ENCODE measurements around the gene ALDH1A1. TPM values are rescaled to one million over a fixed set of nuclear protein-coding genes. Genes with fewer than 3 reads are reported as not detected.

Gene ALDH1A1
- total RNA-seq, 1 experiment from 2014 or later = 8.8 TPM

GRCh38 chr9:72971411-72971810 lies 18.6 kb upstream of the ALDH1A1 start:
- no peak overlapping the region for H3K27ac ChIP-seq (ENCODE audit: low read depth, low read length, poor library complexity, severe bottlenecking)
- H3K9me3 ChIP-seq (ENCODE audit: low read depth, low read length, poor library complexity, severe bottlenecking) = peaks cover 6% of the 10 kb centered on the region
- H3K4me3 ChIP-seq (ENCODE audit: low read depth, low read length, poor library complexity, severe bottlenecking) = no peak overlapping the region
- BruUV-seq (replicated peaks) = no TSS peak
- intact Hi-C loops (cut with micrococcal nuclease; ENCODE audit: unreplicated experiment) = no loop called here
- peak; percentile 42 for DNase-seq (ENCODE audit: low spot score)
- TF ChIP-seq CTCF (conservative IDR thresholded peaks at IDR 0.05; ENCODE audit: low read depth, low read length) (no peak), EZH2 (IDR thresholded peaks at IDR 0.05; ENCODE audit: borderline replicate concordance, low read depth, low read length, poor library complexity, severe bottlenecking) (no peak)
- CTCF ChIA-PET = no interaction called here
- no peaks in the 10 kb centered on the region for H3K36me3 ChIP-seq (ENCODE audit: insufficient read depth, low read length, poor library complexity, severe bottlenecking)
- H3K27me3 ChIP-seq (replicated peaks; ENCODE audit: insufficient read depth, low read depth, low read length, poor library complexity) = no peaks in the 10 kb centered on the region
- peaks cover 20% of the 10 kb centered on the region for H3K4me1 ChIP-seq (ENCODE audit: insufficient read depth, low read length, poor library complexity, severe bottlenecking)
- POLR2A ChIA-PET (ENCODE audit: low non-redundant PET) = no interaction called here

GRCh38 chr9:72960446-72960845 lies 7.6 kb upstream of the ALDH1A1 start:
- no peak for DNase-seq (ENCODE audit: low spot score)
- no TSS peak for BruUV-seq (replicated peaks)
- ChIA-PET POLR2A (ENCODE audit: low non-redundant PET) (no interaction called here), CTCF (no interaction called here)
- Histone ChIP-seq H3K27ac (ENCODE audit: low read depth, low read length, poor library complexity, severe bottlenecking) (no peak overlapping the region), H3K4me3 (ENCODE audit: low read depth, low read length, poor library complexity, severe bottlenecking) (no peak overlapping the region), H3K27me3 (replicated peaks; ENCODE audit: insufficient read depth, low read depth, low read length, poor library complexity) (no peaks in the 10 kb centered on the region), H3K9me3 (ENCODE audit: low read depth, low read length, poor library complexity, severe bottlenecking) (no peaks in the 10 kb centered on the region), H3K36me3 (ENCODE audit: insufficient read depth, low read length, poor library complexity, severe bottlenecking) (no peaks in the 10 kb centered on the region), H3K4me1 (ENCODE audit: insufficient read depth, low read length, poor library complexity, severe bottlenecking) (no peaks in the 10 kb centered on the region)
- intact Hi-C loops (cut with micrococcal nuclease; ENCODE audit: unreplicated experiment) = loop anchor here (10.0 kb wide), 1 partner anchor 54 kb away; no protein-coding TSS in a partner anchor
- TF ChIP-seq EZH2 (IDR thresholded peaks at IDR 0.05; ENCODE audit: borderline replicate concordance, low read depth, low read length, poor library complexity, severe bottlenecking) (no peak), CTCF (conservative IDR thresholded peaks at IDR 0.05; ENCODE audit: low read depth, low read length) (no peak)

- Histone ChIP-seq H3K4me1 (ENCODE audit: insufficient read depth, low read length, poor library complexity, severe bottlenecking) (no peaks in the 10 kb centered on the region), H3K27ac (ENCODE audit: low read depth, low read length, poor library complexity, severe bottlenecking) (no peak overlapping the region), H3K4me3 (ENCODE audit: low read depth, low read length, poor library complexity, severe bottlenecking) (no peak overlapping the region), H3K9me3 (ENCODE audit: low read depth, low read length, poor library complexity, severe bottlenecking) (no peaks in the 10 kb centered on the region), H3K36me3 (ENCODE audit: insufficient read depth, low read length, poor library complexity, severe bottlenecking) (no peaks in the 10 kb centered on the region), H3K27me3 (replicated peaks; ENCODE audit: insufficient read depth, low read depth, low read length, poor library complexity) (no peaks in the 10 kb centered on the region)
- POLR2A ChIA-PET (ENCODE audit: low non-redundant PET) = no interaction called here
- intact Hi-C loops (cut with micrococcal nuclease; ENCODE audit: unreplicated experiment) = no loop called here
- CTCF ChIA-PET = no interaction called here
- BruUV-seq (replicated peaks) = no TSS peak
- DNase-seq (ENCODE audit: low spot score) = no peak
- TF ChIP-seq EZH2 (IDR thresholded peaks at IDR 0.05; ENCODE audit: borderline replicate concordance, low read depth, low read length, poor library complexity, severe bottlenecking) (no peak), CTCF (conservative IDR thresholded peaks at IDR 0.05; ENCODE audit: low read depth, low read length) (no peak)
These were observed 5.8 kb upstream of the ALDH1A1 start for GRCh38 chr9:72958485-72959281.
